Left lobe of liver (tissue), 2 donors: ENCODE results near the gene PPFIBP1. TPM values are rescaled to one million over a fixed set of nuclear protein-coding genes. Genes with fewer than 3 reads are reported as not detected.
A peak's percentile ranks its signal among the peaks of the same experiment; 100 is the strongest.
"Not testable (repeated sequence)": the region's sequence is repeated elsewhere in the genome, so short reads cannot be mapped to it uniquely, and the experiment has no call there.

Experiments used
- ATAC-seq: fragments of 200-7000 bp; cut with Tn5 transposase; one replicate; pipeline ENCODE4 v1.9.1; 2020; ENCODE audit warnings: mild to moderate bottlenecking, moderate library complexity
- DNase-seq: peaks from one replicate; pipeline ENCODE4 v3.0.0-alpha.2; 2020; ENCODE audit warnings: low spot score
- total RNA-seq: library from RNA; stranded (reverse); gene quantifications from one replicate; pipeline ENCODE4 v1.2.1, GENCODE V29; 2021
- donor health status: DM: no; HTN: no; CAD: no; lungs with moderate emphysema.
- donor health status: DM: no; HTN: yes; CAD: no.

PPFIBP1 gene
- total RNA-seq, 1 donor from 2014 or later, result 34.9 TPM

- DNase-seq (no peak), ATAC-seq (no peak)
Observed at GRCh38 chr12:27619308-27619707, 95.3 kb downstream of the PPFIBP1 start.

GRCh38 chr12:27620121-27620520, 96.1 kb downstream of the PPFIBP1 start:
- ATAC-seq, result no peak
- no peak for DNase-seq

- DNase-seq (no peak), ATAC-seq (no peak)
Observed at GRCh38 chr12:27622436-27623195, 98.6 kb downstream of the PPFIBP1 start.

GRCh38 chr12:27623645-27624044, 99.6 kb downstream of the PPFIBP1 start:
- ATAC-seq (no peak), DNase-seq (no peak)

GRCh38 chr12:27624586-27624985, 100.6 kb downstream of the PPFIBP1 start:
- no peak for ATAC-seq
- DNase-seq, result no peak

- ATAC-seq (peak; percentile 32), DNase-seq (no peak)
Observed at GRCh38 chr12:27627123-27627852, 103.3 kb downstream of the PPFIBP1 start.

GRCh38 chr12:27627853-27628469, 104.0 kb downstream of the PPFIBP1 start:
- DNase-seq, result not testable (repeated sequence)

GRCh38 chr12:27630219-27630618, 106.2 kb downstream of the PPFIBP1 start:
- not testable (repeated sequence) for ATAC-seq

More at GRCh38 chr12:27627853-27628469, 104.0 kb downstream of the PPFIBP1 start:
- not testable (repeated sequence) for ATAC-seq

GRCh38 chr12:27631365-27631764, 107.4 kb downstream of the PPFIBP1 start:
- no peak for ATAC-seq
- no peak for DNase-seq

More at GRCh38 chr12:27630219-27630618, 106.2 kb downstream of the PPFIBP1 start:
- not testable (repeated sequence) for DNase-seq

GRCh38 chr12:27631813-27632491, 107.9 kb downstream of the PPFIBP1 start:
- DNase-seq (no peak), ATAC-seq (peak; percentile 36)

GRCh38 chr12:27635349-27635972, 111.5 kb downstream of the PPFIBP1 start:
- DNase-seq (no peak), ATAC-seq (peak; percentile 84)

GRCh38 chr12:27636569-27636968, 112.6 kb downstream of the PPFIBP1 start:
- DNase-seq, result not testable (repeated sequence)

GRCh38 chr12:27637524-27637923, 113.5 kb downstream of the PPFIBP1 start:
- ATAC-seq, result no peak
- no peak for DNase-seq

More at GRCh38 chr12:27636569-27636968, 112.6 kb downstream of the PPFIBP1 start:
- not testable (repeated sequence) for ATAC-seq

- DNase-seq (no peak), ATAC-seq (peak; percentile 58)
Observed at GRCh38 chr12:27639265-27639664, 115.3 kb downstream of the PPFIBP1 start.

- not testable (repeated sequence) for DNase-seq, ATAC-seq
Observed at GRCh38 chr12:27640566-27641200, 116.7 kb downstream of the PPFIBP1 start.

GRCh38 chr12:27642361-27642760, 118.4 kb downstream of the PPFIBP1 start:
- DNase-seq, ATAC-seq: not testable (repeated sequence)

GRCh38 chr12:27642892-27643291, 118.9 kb downstream of the PPFIBP1 start:
- ATAC-seq, result not testable (repeated sequence)

GRCh38 chr12:27644158-27644845, 120.3 kb downstream of the PPFIBP1 start:
- no peak for ATAC-seq
- DNase-seq, result no peak

More at GRCh38 chr12:27642892-27643291, 118.9 kb downstream of the PPFIBP1 start:
- DNase-seq, result not testable (repeated sequence)

- ATAC-seq (no peak), DNase-seq (no peak)
Observed at GRCh38 chr12:27645671-27646070, 121.7 kb downstream of the PPFIBP1 start.
